NB4 (cell line): Measurements from ENCODE around the gene PTPN4.

Source experiments
- POLR2A ChIP-seq: IDR thresholded peaks from 2 replicates; pipeline ENCODE4 v1.6.1; 2011; ENCODE audit warnings: mild to moderate bottlenecking; ENCODE audit not compliant: insufficient read length; ENCODE audit errors: extremely low read depth
- TF ChIP-seq, protein P1 (sequence below): IDR thresholded peaks from one replicate; pipeline ENCODE4 v1.5.1; 2012; ENCODE audit warnings: low read depth, low read length
- TF ChIP-seq, protein P2 (sequence below): IDR thresholded peaks from 2 replicates; pipeline ENCODE4 v1.6.1; 2011; ENCODE audit warnings: low read depth, low read length

DNA sequence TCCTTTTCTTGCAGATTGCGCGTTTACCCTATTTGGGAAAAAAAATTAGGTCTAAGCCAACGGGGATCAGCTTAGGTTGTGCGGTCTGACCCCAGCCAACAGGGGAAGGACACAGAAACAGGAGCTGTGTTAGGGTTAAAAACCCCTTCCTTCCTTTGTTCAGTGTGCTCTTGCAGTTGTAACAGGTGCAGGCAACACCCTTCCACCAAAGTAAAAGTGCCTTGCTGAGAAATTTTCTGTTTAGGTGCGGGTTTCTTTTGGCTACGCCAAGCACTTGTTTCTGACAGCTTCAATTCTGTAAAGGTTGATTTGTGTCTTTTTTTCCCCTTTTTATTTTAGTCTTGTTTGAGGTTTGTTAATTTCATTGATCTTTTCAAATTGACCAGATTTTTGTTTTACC is 92.5 kb downstream of the PTPN4 start:
- TF ChIP-seq, protein P1, sequence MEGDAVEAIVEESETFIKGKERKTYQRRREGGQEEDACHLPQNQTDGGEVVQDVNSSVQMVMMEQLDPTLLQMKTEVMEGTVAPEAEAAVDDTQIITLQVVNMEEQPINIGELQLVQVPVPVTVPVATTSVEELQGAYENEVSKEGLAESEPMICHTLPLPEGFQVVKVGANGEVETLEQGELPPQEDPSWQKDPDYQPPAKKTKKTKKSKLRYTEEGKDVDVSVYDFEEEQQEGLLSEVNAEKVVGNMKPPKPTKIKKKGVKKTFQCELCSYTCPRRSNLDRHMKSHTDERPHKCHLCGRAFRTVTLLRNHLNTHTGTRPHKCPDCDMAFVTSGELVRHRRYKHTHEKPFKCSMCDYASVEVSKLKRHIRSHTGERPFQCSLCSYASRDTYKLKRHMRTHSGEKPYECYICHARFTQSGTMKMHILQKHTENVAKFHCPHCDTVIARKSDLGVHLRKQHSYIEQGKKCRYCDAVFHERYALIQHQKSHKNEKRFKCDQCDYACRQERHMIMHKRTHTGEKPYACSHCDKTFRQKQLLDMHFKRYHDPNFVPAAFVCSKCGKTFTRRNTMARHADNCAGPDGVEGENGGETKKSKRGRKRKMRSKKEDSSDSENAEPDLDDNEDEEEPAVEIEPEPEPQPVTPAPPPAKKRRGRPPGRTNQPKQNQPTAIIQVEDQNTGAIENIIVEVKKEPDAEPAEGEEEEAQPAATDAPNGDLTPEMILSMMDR, result no peak
- TF ChIP-seq, protein P2, sequence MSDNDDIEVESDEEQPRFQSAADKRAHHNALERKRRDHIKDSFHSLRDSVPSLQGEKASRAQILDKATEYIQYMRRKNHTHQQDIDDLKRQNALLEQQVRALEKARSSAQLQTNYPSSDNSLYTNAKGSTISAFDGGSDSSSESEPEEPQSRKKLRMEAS, result no peak
- no peak for TF ChIP-seq POLR2A
